ENCODE data around the gene BID.

BID gene

GRCh38 chr22:17774206-17774925 lies at the start of gene BID:
TSS of gene BID (minus strand) at chr22:17774469. CDS start at chr22:17750116, 24,353 bp downstream.
- no peak for DNase-seq

DNA sequence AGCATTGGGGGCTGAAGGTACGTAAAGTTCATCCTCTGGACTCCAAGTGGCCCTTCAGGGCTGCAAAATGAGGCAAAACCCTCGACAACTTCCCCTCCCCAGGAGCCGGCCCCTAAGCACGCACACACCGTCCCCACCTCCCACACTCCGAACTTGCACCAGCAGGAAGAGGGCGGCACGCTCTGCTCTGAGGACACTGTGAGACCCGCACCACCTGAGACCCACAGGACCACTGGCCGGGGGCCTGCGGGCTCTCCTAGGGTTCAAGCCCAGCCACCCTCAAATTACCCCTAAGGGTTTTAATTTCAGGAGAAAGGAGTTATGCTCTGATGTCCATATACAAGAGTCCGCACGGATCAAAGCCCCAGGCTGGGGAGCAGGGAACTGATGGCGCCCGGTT lies 49.7 kb upstream of the BID start:
- DNase-seq, result no peak

DNA sequence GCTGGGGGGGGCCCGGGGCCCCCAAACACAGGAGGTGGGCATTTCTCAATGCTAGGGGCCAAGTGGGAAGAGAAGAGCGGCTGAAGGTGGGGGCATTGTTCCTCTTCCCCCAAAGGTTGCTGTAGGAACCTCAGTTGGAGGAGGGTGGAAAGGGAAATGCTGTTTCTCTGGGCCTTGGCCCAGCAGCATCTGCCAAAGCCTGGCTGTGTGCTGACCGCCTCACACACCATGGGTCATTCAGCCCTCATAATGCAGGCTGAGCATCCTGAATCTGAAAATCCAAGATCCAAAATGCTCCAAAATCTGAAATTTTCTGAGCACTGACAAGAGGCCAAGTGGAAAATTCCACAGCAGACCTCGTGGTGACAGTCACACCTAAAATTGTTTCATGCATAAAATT lies 49.0 kb upstream of the BID start:
- no peak for DNase-seq

- no peak for DNase-seq
Observed at GRCh38 chr22:17822087-17822486, 47.8 kb upstream of the BID start.

DNA sequence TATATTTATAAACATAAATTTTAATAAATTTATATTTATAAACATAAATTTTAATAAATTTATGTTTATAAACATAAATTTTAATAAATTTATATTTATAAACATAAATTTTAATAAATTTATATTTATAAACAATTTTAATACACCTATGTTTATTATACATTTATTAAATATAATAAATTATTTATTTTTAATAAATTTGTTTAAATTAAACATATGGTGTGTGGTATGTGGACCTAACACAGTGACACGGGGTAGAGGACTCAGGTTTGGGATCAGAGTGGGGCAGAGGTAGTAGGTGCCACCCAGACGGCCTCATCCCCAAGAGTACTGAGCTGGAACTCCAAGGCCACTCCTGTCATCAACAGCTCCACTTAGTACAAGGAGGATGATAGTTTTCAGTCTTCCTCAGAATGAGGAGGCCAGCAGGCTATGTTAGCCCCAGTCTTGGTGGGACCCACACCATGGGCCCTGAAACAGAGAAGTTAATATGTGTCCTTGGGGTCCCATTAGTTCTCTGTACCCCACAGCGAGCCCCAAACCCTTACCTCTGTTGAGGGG lies 46.7 kb upstream of the BID start:
- DNase-seq, result no peak

DNA sequence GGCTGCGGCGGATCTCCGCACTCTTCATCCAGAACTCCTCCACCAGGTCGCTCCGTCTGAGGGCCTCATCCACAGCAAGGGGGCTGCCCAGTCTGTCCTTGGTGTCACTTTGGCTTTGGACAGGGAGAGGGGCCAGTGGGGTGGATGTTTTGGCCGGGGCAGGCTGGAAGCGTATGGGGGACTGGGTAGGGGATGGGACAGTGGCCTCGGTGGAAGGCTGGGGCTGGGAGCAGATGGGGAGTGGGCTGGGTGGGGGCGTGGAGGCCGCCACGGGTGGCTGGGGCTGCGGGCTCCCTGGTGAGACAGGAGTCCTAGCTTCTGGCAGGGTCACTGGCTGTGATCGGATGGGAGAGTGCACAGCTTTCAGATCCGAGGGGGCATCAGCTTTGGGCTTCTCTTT lies 44.4 kb upstream of the BID start:
- no peak for DNase-seq

DNA sequence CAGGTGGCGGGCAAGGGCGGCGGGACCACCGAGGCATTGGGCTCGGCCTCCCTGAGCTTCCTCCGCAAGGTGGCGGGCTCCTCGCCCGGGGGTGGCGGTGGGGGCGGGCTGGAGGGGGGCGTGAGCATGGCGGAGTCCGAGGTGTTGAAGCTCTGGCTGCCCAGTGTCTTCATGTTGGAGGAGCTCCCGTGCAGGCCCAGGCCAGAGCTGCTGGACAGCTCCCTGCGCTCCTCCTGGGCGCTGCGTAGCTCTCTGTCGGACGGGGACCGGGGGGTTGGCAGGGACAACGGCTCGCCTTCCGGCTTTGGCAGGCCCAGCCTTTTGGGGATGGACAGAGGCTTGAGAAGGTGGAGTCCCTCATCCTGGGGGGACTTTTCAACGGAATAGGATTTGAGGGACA lies 43.9 kb upstream of the BID start:
- DNase-seq, result no peak

DNA sequence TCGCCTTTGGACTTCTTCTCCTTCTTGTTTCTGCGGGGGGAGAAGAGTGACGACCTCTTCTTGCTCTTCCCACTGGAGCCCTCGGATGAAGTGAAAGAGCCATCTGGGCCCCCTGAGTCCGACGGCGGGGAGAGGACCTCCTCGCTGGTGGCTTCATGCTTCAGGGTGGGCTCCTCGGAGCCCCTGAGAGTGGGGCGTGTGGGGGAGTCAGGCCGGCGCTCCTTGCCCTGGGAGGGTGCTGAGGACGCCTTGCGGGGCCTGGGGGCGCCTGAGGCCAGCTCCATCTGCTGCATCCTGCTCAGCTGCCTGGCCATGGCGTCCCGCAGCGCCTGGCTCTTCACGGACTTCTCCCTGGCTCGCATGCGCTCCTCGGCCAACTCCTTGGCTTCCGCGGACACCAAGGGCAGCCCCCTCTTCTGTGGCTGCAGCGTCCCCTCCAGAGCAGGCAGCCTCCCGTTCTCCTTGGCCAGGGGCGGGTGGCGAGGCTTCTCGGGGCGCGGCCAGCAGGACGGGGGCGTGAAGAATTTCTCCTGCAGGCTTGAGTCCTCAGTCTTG lies 43.3 kb upstream of the BID start:
- no peak for DNase-seq

- no peak for DNase-seq
Observed at GRCh38 chr22:17817079-17817478, 42.8 kb upstream of the BID start.

DNA sequence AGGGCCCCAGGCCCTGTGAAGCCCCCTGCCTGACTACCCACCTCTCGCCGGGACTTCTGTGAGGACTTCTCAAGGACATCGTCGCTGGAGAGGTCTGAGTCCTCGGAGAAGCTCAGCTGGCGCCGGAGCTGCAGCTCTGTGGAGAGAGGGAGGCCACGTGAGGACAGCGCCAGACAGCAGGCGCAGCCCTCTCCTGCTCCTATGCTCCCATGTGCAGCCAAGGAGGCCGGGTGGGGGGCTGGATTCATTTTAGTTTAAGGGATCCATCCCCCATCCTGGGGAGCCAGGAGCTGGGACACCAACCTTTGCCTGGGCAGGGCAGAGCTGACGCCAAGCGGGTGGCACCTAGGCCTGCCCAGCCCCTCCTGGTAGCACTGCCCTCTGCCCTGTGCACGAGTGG lies 42.4 kb upstream of the BID start:
- DNase-seq, result no peak

- no peak for DNase-seq
Observed at GRCh38 chr22:17815703-17816254, 41.5 kb upstream of the BID start.

DNA sequence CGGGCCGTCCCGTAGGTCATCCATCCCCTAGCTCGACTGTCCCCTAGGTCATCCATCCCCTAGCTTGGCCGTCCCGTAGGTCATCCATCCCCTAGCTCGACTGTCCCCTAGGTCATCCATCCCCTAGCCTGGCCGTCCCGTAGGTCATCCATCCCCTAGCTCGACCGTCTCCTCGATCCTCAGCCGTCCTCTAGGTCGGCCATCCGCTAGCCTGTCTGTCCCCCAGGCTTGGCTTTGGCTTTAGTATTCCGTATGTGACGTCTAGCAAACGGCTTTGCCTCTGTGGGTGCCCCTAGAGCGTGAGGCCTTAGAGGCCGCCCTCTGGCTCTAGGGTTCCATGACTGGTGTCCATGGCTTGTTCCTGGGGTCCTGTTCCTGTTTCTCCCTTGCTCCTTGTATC lies 40.6 kb upstream of the BID start:
- DNase-seq, result no peak

DNA sequence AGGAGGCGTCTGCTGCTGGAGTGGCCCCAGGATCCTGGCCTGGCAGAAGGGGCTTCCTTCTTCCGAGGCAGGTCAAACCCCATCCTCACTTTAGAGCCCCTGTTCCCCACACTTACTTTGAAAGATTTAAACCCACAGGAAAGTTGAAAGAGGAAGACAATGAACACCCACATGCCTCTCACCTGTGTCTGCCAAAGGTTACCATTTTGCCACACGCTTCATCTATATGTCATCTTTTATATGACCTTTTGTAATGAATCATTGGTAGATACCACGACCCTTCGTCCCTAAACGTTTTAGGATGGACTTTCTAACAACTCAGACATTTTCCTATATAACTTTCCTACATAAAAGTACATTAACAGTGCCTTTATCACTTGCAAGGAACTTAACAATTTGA lies 39.8 kb upstream of the BID start:
- DNase-seq, result no peak

- DNase-seq, result no peak
Observed at GRCh38 chr22:17811119-17811518, 36.9 kb upstream of the BID start.

GRCh38 chr22:17810570-17811116 lies 36.4 kb upstream of the BID start:
- DNase-seq, result no peak

- DNase-seq, result no peak
Observed at GRCh38 chr22:17808693-17809403, 34.6 kb upstream of the BID start.

GRCh38 chr22:17807578-17808410 lies 33.5 kb upstream of the BID start:
- DNase-seq, result no peak

- no peak for DNase-seq
Observed at GRCh38 chr22:17807086-17807485, 32.8 kb upstream of the BID start.

GRCh38 chr22:17806437-17806836 lies 32.2 kb upstream of the BID start:
- no peak for DNase-seq

DNA sequence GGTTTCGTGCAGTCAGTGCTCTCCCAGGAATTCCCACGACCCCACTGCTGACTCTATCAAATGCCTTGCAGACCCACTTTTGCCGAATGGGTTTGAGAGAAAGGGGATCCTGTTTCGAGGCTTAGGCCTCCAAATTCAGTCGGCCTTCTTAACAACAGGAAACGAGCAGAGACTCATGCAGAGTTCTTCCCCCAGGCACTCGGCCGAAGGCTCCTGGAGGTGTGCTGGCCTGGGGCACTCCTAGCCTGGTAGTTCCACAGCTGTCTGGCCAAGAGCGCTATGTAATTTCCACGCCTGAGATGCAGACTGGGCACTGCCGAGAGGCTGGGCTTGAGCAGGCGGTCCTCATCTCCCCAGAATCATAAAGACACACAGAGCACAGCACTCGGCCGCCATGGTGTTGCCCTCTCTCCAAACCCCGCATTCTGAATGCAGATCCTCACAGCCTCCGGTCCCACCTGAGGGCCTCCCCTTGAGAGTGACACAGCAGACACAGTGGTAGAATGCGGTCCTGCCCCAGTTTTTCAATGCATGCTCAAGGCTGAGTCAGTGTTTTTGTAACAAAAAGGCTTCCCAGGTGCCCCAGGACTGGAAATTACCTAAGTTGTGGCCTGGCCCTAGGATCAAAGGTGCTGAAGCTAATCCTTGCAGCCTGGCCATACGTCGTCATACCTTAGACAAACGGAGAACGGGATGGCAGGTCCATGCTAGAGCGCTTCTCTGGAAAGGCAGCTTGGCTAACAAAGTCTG lies 30.2 kb upstream of the BID start:
- no peak for DNase-seq

- DNase-seq, result no peak
Observed at GRCh38 chr22:17803609-17804270, 29.5 kb upstream of the BID start.

All from cerebellar nuclear complex (tissue), 1 donor.